Transverse colon (tissue), 4 donors: Measurements from ENCODE around the gene AFAP1L1. TPM values are rescaled to one million over a fixed set of nuclear protein-coding genes. Genes with fewer than 3 reads are reported as not detected.

Experiments used
- DNase-seq: peaks from one replicate; pipeline ENCODE4 v3.0.0-alpha.2; 2019
- H3K27ac ChIP-seq, 4 donors: fragments of 200-600 bp; sonication (generic); 2 replicates each; pipeline ENCODE4 v1.5.1; 2016 to 2018; ENCODE audit warnings: inconsistent platforms in 4 of 4
- H3K27me3 ChIP-seq: fragments of 200-600 bp; sonication (generic); 2 replicates; pipeline ENCODE4 v1.5.1; 2017; ENCODE audit warnings: inconsistent platforms
- H3K36me3 ChIP-seq, 4 donors: fragments of 200-600 bp; sonication (generic); 2 replicates each; pipeline ENCODE4 v1.5.1; 2017 to 2019; ENCODE audit warnings: inconsistent platforms in 4 of 4
- H3K4me1 ChIP-seq, 4 donors: fragments of 200-600 bp; sonication (generic); 2 replicates each; pipeline ENCODE4 v1.5.1; 2017 to 2020; ENCODE audit warnings: inconsistent platforms in 4 of 4
- H3K4me3 ChIP-seq, 4 donors: fragments of 200-600 bp; sonication (generic); 1 replicate in 1 of 4; 2 replicates in 3 of 4; pipeline versions ENCODE4 v1.5.1 to v1.6.1; 2017 to 2019; ENCODE audit warnings: inconsistent platforms in 4 of 4
- H3K9me3 ChIP-seq, 2 donors: fragments of 200-600 bp; sonication (generic); 2 replicates each; pipeline ENCODE4 v1.5.1; 2017 to 2019; ENCODE audit warnings: inconsistent platforms in 2 of 2
- EP300 ChIP-seq: sonication (generic); formaldehyde crosslinking; IDR thresholded peaks from one replicate; pipeline ENCODE4 v1.6.1; 2017; ENCODE audit warnings: antibody characterized with exemption, low read depth
- POLR2A ChIP-seq: fragments of 450-650 bp; IDR thresholded peaks from one replicate; pipeline ENCODE4 v1.6.1; 2016; ENCODE audit warnings: antibody characterized with exemption, mild to moderate bottlenecking, moderate library complexity
- POLR2AphosphoS5 ChIP-seq, 3 donors: sonication (generic); formaldehyde crosslinking; IDR thresholded peaks; one replicate each; pipeline ENCODE4 v1.6.1; 2016; ENCODE audit warnings: antibody characterized with exemption in 3 of 3
- WGBS, 2 donors: methylation state at CpG; one replicate each; pipeline ENCODE4 v1.1.5; 2018; ENCODE audit warnings: low coverage in 1 of 2; 5-methylcytosine and 5-hydroxymethylcytosine counted together
- in situ Hi-C, 4 donors: fragments of 200-750 bp; cut with MboI; loops; one replicate each; pipeline versions ENCODE4 v1.15.0 to v1.15.1; 2017; ENCODE audit warnings: low sequenced_read_pairs in 3 of 4, low pct_ligation_motif_present in 1 of 4, low pct_unique_long_range_greater_than_20kb in 1 of 4
- intact Hi-C: fragments of 100-400 bp; cut with DNase I; formaldehyde crosslinking; loops from one replicate; pipeline ENCODE4 v1.15.1; 2023; ENCODE audit warnings: low total_unique reads
- total RNA-seq, 4 donors: library from RNA; depleted of rRNA; stranded (reverse); fragments of >200 nt; gene quantifications; one replicate each; pipeline ENCODE4 v1.1.0, GENCODE V29; 2016
- TF ChIP-seq, protein P1 (sequence below), 5 experiments: fragments of 200-600 bp in 3 of 5; fragments of 450-650 bp in 2 of 5; sonication (generic) in 3 of 5; IDR thresholded peaks; 1 replicate in 2 of 5; 2 replicates in 3 of 5; pipeline ENCODE4 v1.5.1; 2016 to 2017; ENCODE audit warnings: antibody characterized with exemption in 5 of 5, inconsistent platforms in 3 of 5, mild to moderate bottlenecking in 2 of 5, moderate library complexity in 1 of 5

AFAP1L1 gene
- total RNA-seq, 4 donors from 2014 or later, result 2.2 to 4.1 (median 3.0) TPM

DNA sequence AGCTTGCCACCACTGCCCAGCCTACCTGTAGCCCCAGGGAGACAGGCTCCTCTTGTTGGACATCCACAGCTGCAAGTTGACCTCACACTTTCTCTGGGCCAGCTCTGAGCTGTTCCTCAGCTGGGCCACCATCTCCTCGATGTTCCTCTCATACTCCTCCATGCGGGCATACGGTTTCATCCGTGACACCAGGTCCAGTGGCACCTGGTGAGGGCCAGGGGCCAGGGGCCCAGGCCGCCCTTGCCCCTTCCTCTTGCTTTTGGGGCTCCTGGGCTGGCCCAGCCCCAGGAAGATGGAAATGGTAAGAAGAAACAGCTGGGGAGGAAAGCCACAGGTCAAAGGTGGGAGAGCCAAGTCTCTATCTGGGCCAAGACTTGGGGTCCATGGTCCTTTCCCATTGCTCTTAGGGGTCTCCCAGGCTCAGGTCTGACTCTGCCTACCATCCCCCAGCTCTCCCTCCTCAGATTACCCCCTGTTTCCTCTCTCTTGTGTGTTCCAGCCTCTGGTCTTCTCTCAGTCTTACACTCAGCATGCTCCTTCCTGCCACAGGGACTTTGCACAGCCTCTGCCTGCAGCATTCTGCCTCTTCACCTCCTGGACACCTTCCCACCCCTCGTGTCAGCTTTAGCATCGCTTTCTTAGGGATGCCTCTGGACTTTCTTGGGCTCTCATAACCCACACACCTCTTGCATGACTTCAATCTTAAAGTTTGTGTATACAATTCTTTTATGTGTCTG, 105.2 kb downstream of the AFAP1L1 start:
- TF ChIP-seq POLR2AphosphoS5 (IDR thresholded peaks at IDR 0.05) (no peak), POLR2A (no peak), EP300 (no peak)
- TF ChIP-seq, protein P1, sequence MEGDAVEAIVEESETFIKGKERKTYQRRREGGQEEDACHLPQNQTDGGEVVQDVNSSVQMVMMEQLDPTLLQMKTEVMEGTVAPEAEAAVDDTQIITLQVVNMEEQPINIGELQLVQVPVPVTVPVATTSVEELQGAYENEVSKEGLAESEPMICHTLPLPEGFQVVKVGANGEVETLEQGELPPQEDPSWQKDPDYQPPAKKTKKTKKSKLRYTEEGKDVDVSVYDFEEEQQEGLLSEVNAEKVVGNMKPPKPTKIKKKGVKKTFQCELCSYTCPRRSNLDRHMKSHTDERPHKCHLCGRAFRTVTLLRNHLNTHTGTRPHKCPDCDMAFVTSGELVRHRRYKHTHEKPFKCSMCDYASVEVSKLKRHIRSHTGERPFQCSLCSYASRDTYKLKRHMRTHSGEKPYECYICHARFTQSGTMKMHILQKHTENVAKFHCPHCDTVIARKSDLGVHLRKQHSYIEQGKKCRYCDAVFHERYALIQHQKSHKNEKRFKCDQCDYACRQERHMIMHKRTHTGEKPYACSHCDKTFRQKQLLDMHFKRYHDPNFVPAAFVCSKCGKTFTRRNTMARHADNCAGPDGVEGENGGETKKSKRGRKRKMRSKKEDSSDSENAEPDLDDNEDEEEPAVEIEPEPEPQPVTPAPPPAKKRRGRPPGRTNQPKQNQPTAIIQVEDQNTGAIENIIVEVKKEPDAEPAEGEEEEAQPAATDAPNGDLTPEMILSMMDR (IDR thresholded peaks at IDR 0.05), result no peak
- intact Hi-C loops (loop anchor here (10.0 kb wide), 1 partner anchor 188 kb away; no protein-coding TSS in a partner anchor), in situ Hi-C loops (loop anchor here in 2 of 4 donors (10.0 kb wide), 2 partner anchors 62 to 178 kb away; partner anchors contain the start of gene CSNK1A1 (in 1 of the 2))
- Histone ChIP-seq H3K4me3 (no peak overlapping the region), H3K9me3 (no peaks in the 10 kb centered on the region), H3K4me1 (peaks cover 0 to 17% (median 4%) of the 10 kb centered on the region in 4 donors), H3K27me3 (no peaks in the 10 kb centered on the region), H3K27ac (no peak overlapping the region), H3K36me3 (no peaks in the 10 kb centered on the region)
- 96 to 100% methylated on average over 3 to 7 of the region's 7 CpGs for WGBS, 2 donors
- DNase-seq, result no peak

DNA sequence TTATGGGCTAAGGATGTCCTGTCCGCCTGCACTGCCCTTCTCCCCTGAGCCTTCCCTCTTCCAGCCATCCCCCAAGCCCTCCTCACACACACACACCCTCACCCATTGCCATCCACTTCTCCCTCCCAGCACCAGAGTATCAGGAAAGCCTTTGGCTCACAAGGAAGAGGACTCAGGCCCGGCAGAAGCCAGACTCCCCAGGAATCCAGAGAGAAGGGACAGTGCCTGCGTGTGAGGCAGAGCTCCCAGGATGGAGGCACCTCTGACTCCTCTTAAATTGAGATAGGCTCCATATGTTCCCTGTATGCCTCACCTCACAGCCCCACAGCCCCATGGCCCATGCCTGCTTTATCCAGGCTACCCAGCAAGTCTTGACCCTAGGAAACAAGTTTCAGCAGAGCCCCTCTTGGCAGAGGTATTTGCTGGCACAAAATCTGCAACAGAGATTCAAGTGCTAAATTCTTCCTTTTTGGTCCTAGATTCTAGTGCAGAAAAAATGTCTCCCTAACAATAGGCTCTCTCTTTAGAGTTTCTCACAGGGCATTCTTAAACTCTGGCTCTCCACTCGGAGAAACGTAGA, 106.7 kb downstream of the AFAP1L1 start:
- no peak for DNase-seq
- Histone ChIP-seq H3K4me3 (no peak overlapping the region), H3K9me3 (no peaks in the 10 kb centered on the region), H3K4me1 (peaks cover 0 to 26% (median 11%) of the 10 kb centered on the region in 4 donors), H3K27me3 (no peaks in the 10 kb centered on the region), H3K27ac (peak overlapping the region; percentile 87 to 91 (median 88)), H3K36me3 (no peaks in the 10 kb centered on the region)
- TF ChIP-seq EP300 (no peak), POLR2A (no peak), POLR2AphosphoS5 (IDR thresholded peaks at IDR 0.05) (no peak)
- TF ChIP-seq, protein P1 (IDR thresholded peaks at IDR 0.05), result no peak
- intact Hi-C loops (loop anchor here (10.0 kb wide), 1 partner anchor 186 kb away; no protein-coding TSS in a partner anchor), in situ Hi-C loops (loop anchor here in 2 of 4 donors (10.0 kb wide), 2 partner anchors 64 to 176 kb away; partner anchors contain the start of gene CSNK1A1 (in 1 of the 2))
- WGBS, 2 donors, result 43 to 58% methylated on average over 2 to 5 of the region's 5 CpGs

DNA sequence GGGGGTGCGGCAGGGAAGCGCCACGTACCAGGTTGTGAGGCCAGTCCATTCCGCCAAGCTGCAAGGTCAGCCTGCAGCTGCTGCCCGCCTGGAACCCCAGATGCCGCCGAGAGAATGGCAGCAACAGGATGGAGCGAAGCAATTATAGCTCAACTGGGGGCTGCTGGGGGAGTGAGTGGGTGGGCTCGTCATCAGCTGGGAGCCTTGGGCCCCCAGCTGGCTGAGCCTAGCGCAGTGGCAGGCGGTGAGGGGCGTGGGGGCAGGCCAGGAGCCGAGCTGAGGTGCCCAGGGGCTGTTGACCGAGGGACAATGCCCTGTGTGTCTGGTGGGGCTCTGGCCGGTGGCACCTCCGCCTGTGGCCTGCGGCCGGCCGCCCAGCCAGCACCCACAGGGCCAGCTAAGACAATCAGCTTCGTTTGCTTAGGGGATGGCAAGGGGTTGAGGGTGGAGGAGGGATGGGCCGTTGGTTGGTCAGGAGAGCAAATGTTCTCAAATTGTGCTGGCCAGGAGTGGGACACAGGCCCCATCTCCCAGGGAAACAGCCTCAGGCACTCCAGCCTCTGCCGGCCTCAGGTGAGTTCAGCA, 107.6 kb downstream of the AFAP1L1 start, which contains the start of gene IL17B:
Gene IL17B (minus strand): TSS at position 116 of the 585 bp plus-strand sequence. CDS start 67 bp downstream, at position 49.
- Histone ChIP-seq H3K4me3 (no peak within 1 kb of the TSS), H3K27ac (peak within 1 kb of the TSS; percentile 87 to 91 (median 88)), H3K36me3 (no peaks in the 10 kb centered on the region), H3K4me1 (peaks cover 0 to 26% (median 14%) of the 10 kb centered on the region in 4 donors), H3K27me3 (no peaks in the 10 kb centered on the region), H3K9me3 (no peaks in the 10 kb centered on the region)
- intact Hi-C loops, result loop anchor here (10.0 kb wide), 1 partner anchor 186 kb away; no protein-coding TSS in a partner anchor
- no peak for DNase-seq
- TF ChIP-seq, protein P1 (IDR thresholded peaks at IDR 0.05), result no peak
- TF ChIP-seq POLR2A, result no peak
- TF ChIP-seq POLR2AphosphoS5 (IDR thresholded peaks at IDR 0.05), result no peak
- no peak for TF ChIP-seq EP300
- in situ Hi-C loops, result loop anchor here in 2 of 4 donors (10.0 kb wide), 2 partner anchors 64 to 176 kb away; partner anchors contain the start of gene CSNK1A1 (in 1 of the 2)
- 73 to 86% methylated on average over 4 to 22 of the region's 22 CpGs for WGBS, 2 donors
